HCT116 (cell line): ENCODE measurements around the gene ID1.

Experiments used
- CTCF ChIP-seq, 3 experiments: fragments of 200-600 bp in 1 of 3; sonication (generic) in 1 of 3; IDR thresholded peaks in 2 of 3; conservative IDR thresholded peaks in 1 of 3; 2 replicates each; pipeline ENCODE4 v1.5.1; 2012 to 2017; ENCODE audit warnings: low read depth in 2 of 3, low read length in 2 of 3, antibody characterized with exemption in 1 of 3, borderline replicate concordance in 1 of 3, control low read depth in 1 of 3, mild to moderate bottlenecking in 1 of 3, mixed read lengths in 1 of 3, mixed run types in 1 of 3, moderate library complexity in 1 of 3; ENCODE audit not compliant: insufficient read depth in 1 of 3
- MAX ChIP-seq: IDR thresholded peaks from 2 replicates; pipeline ENCODE4 v1.6.1; 2012

- TF ChIP-seq CTCF (IDR thresholded peaks at IDR 0.05 in 2 of 3, conservative IDR thresholded peaks at IDR 0.05 in 1 of 3; ENCODE audit: borderline replicate concordance in 1 of 3, insufficient read depth in 1 of 3, low read depth in 2 of 3, low read length in 2 of 3) (no peak), MAX (no peak)
These were observed 37.7 kb downstream of the ID1 start for GRCh38 chr20:31642837-31643236.
